RKO (cell line): ENCODE data around the gene CIZ1.
"Not testable (repeated sequence)": the region's sequence is repeated elsewhere in the genome, so short reads cannot be mapped to it uniquely, and the experiment has no call there.

Experiments
- DNase-seq: peaks from one replicate; pipeline ENCODE4 v3.0.0-alpha.2; 2016; ENCODE audit warnings: low spot score

CIZ1 gene

GRCh38 chr9:128145951-128146351 is 45.4 kb downstream of the CIZ1 start:
- no peak for DNase-seq

GRCh38 chr9:128145536-128145935 is 45.8 kb downstream of the CIZ1 start:
- DNase-seq: no peak

DNA sequence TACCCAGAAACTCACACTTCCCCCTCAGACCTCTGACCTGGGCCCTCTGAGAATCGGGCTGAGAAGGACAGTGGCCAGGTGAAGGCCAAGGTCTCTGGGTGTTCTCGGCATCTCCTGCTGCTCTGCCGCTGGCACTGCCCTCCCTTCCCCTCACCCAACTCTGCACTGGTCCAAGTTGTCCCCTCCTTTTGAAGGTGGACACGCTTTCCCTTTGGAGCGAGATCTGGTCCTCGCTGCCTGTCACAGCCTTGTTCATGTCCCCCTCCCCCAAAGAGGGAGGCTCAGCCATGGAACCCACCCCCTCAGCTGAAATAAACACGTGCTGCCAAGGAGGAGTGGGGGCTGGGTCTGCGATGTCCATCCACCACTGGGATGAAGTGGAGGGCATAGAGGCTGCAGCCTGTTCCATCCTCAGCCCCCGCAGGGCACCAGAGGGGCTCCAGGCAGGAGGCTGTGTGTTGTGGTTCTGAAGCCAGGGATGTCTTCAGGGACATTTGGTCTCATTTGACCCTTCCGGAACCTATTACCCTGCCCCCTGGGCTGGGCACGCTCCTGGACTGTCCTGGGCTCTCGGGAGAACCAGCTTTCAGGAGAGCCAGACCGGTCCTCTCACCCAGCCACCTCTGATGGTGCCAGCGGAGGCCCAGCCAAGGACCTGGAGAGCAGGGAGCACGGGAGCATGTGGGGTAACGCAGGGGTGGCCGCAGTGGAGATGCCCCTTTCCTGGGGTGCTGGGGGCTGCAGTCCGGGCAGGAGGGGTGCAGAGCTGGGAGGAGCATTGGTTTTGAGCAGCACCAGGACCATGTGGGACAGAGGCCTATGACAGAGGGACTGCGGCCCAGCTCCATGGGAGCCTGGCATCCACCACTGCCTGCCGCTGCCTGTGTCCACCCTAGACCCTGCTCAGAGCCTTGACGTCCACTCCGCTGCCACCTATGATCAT is 46.9 kb downstream of the CIZ1 start:
- DNase-seq: no peak

DNA sequence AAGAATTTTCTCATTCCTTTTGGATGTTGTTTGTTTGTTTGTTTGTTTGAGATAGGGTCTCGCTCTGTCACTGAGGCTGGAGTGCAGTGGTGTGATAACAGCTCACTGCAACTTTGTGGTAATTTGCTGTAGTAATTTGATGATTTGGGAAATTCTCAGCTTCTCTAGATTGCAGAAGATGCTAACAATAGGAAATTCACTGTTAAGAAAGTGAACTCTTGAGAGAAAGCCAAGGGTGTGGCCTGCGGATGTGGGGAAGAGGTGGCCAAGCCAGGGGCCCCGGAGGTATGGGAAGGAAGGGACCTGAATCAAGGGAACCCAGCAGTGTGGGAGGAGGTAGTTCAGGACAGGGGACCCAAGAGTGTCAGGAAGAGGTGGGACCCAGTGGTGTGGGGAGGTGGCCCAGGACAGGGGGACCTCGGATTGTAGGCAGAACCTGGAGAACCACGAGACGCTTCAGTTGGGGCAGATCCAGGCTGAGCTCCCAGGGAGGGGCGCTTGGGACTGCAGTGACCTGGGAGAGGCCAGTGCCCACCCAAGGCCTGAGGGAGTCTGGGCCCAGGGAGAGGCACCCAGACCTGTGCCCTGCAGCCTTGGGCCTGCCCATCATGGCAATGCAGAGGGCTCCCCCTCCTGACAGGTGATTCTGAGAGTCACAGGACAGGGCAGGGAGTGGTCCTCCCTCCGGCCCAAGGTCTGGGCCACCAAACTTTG is 47.7 kb downstream of the CIZ1 start:
- DNase-seq: no peak

- DNase-seq: no peak
Measured at GRCh38 chr9:128142596-128142995, 48.8 kb downstream of the CIZ1 start.

DNA sequence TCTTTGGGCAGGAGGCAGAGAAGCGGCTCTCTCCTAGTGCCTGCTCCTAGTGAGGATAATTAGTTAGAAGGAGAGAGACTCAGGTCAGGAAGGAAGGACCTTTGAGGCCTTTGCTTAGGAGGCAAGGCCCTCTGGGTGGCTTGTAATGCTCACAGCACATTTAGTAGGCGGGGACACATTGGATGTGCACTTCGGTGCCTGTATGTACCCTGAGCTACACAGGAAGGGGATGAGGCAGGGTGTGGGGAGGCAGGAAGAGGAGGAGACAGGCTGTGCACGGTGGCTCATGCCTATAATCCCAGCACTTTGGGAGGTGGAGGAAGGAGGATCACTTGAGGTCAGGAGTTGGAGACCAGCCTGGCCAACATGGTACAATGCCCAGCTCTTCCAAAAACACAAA is 49.3 kb downstream of the CIZ1 start:
- no peak for DNase-seq

GRCh38 chr9:128141604-128142003 is 49.8 kb downstream of the CIZ1 start:
- no peak for DNase-seq

DNA sequence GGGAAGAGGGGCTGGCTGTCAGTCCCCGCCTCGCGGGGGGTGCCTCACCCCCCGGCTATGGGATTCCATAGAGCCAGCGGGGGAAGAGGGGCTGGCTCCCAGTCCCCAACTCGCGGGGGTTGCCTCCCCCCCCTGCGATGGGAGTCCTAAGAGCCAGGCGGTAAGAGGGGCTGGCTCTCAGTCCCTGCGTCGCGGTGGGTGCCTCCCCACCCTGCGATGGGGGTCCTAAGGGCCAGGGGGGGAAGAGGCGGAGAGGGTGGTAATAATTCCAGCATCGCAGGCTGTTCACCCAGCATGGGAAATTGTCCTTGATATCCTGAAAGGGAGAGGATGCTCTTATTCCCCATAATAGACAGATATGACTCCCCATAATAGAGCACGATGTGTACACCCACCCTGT is 51.8 kb downstream of the CIZ1 start:
- DNase-seq: no peak

DNA sequence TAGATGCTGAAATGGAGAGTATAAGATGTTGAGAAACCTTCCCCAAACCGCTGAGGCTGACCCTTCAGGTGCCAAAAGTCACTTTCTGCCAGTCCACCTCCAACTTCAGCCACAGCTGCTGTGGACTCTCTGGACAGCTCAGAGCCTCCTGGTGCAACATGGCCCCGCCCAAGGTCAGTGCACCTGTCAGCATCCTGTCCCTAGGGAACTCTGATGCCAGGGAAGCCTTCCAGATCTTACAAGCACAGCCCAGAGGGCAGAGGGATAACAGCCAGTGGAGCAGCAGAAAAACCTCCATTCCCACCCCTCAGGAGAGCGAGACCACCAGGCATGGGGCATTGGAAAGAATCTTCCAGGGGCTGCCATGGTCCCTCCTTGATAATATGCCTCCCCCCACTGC is 53.4 kb downstream of the CIZ1 start:
- no peak for DNase-seq

GRCh38 chr9:128136816-128137793 is 54.3 kb downstream of the CIZ1 start:
- peak; percentile 74 for DNase-seq

DNA sequence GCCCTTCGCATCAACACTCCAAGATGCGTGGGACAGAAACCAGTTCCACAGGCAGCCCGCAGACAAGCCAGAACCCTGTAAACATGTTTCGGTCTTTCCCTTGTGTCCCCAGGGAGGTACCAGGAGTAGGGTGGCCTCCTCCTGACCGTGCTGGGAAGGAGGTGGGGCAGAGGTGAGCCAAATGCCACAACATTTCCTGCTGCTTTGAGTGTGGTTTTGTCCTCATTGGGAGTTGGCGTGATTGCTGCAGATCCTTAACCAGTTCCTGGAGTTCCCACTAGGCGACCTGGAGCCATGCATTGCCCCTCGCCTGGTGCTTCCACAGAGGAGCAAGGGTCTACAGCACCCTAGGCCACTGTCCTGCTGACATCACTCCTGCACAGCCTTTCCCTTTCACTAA is 55.8 kb downstream of the CIZ1 start:
- not testable (repeated sequence) for DNase-seq

GRCh38 chr9:128132139-128132538 is 59.2 kb downstream of the CIZ1 start:
- DNase-seq: not testable (repeated sequence)

DNA sequence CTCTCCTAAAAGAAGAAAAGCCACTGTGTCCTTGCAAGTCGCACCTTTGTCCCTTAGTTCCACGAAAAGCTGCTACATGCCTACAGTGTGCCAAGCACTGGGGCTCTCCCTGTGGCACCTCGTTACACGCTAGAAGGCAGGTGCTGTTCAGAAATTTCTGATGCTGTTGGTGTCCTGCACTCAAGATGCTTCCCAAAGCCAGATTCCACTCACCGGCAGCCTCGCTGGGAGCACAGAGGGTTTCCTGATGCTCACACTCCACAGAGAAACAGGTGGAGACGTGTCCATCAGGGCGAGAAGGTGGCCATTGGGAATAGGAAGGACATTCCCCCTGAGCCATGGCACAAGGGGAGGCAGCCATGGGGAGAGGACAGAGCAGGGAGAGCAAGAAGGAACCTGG is 60.0 kb downstream of the CIZ1 start:
- not testable (repeated sequence) for DNase-seq

- not testable (repeated sequence) for DNase-seq
Measured at GRCh38 chr9:128130651-128131050, 60.7 kb downstream of the CIZ1 start.

- not testable (repeated sequence) for DNase-seq
Measured at GRCh38 chr9:128129976-128130590, 61.3 kb downstream of the CIZ1 start.

- DNase-seq: peak; percentile 68
Measured at GRCh38 chr9:128128836-128129590, 62.4 kb downstream of the CIZ1 start.

- peak; percentile 97 for DNase-seq
Measured at GRCh38 chr9:128127990-128128835, 63.2 kb downstream of the CIZ1 start.

DNA sequence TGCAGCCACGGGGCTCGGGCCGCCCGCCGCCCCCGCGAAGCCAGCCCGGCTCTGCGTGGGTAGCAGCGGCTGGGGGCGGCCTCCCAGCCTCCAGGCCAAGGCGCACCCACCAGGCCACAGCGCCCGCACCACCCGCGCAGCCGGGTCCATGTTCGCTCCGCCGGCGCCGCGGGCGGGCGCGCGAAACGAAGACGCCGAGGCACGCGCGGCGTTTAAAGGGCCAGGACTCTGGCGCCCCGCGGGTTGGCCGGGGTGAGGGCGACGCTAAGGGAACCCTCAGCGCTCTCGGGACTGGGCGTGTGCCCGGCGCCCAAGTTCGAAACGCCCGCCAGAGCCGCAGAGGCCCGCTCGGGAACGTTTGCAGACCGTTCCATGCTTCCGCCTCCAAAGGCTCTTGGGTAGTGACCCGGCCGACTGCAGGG is 63.8 kb downstream of the CIZ1 start, which contains the start of gene PTGES2:
Gene PTGES2, minus strand, starts transcription at position 162 of the 422 bp plus-strand sequence. Its CDS starts 12 bp downstream, at position 150.
- peak; percentile 91 for DNase-seq

GRCh38 chr9:128125580-128126354 is 65.6 kb downstream of the CIZ1 start:
- no peak for DNase-seq
